Sigmoid colon (tissue), 4 donors: ENCODE measurements around the gene IRF2BP2.

Experiments used
- CTCF ChIP-seq, 4 experiments: fragments of 450-650 bp in 3 of 4; fragments of 200-600 bp in 1 of 4; IDR thresholded peaks; one replicate each; pipeline ENCODE4 v1.5.1; 2016 to 2019; ENCODE audit warnings: antibody characterized with exemption in 4 of 4, mild to moderate bottlenecking in 3 of 4, moderate library complexity in 2 of 4
- POLR2A ChIP-seq, 2 donors: fragments of 450-650 bp; IDR thresholded peaks; one replicate each; pipeline ENCODE4 v1.6.1; 2016; ENCODE audit warnings: antibody characterized with exemption in 2 of 2, mild to moderate bottlenecking in 2 of 2, moderate library complexity in 2 of 2
- POLR2AphosphoS5 ChIP-seq, 4 donors: sonication (generic); formaldehyde crosslinking; IDR thresholded peaks; one replicate each; pipeline ENCODE4 v1.6.1; 2017; ENCODE audit warnings: antibody characterized with exemption in 4 of 4

- TF ChIP-seq CTCF (IDR thresholded peaks at IDR 0.05) (no peak), POLR2AphosphoS5 (IDR thresholded peaks at IDR 0.05) (no peak), POLR2A (IDR thresholded peaks at IDR 0.05) (no peak)
These were observed 39.5 kb downstream of the IRF2BP2 start for GRCh38 chr1:234570329-234571120.
